WTC11 (cell line): ENCODE results near the gene NSF.
"Not testable (repeated sequence)": the region's sequence is repeated elsewhere in the genome, so short reads cannot be mapped to it uniquely, and the experiment has no call there.

Source experiments
- AFF4 ChIP-seq: sonication (generic); formaldehyde crosslinking; IDR thresholded peaks from 2 replicates; pipeline ENCODE4 v1.8.1; 2023; ENCODE audit warnings: mild to moderate bottlenecking, missing genetic modification reagents, borderline replicate concordance
- CREM ChIP-seq: sonication (generic); formaldehyde crosslinking; IDR thresholded peaks from 2 replicates; pipeline ENCODE4 v1.8.1; 2022; ENCODE audit warnings: mild to moderate bottlenecking, missing genetic modification reagents, moderate library complexity
- CTCF ChIP-seq: fragments of 200-600 bp; IDR thresholded peaks from 2 replicates; pipeline ENCODE4 v1.8.0; 2022; ENCODE audit warnings: antibody characterized with exemption
- HMGXB4 ChIP-seq: sonication (generic); formaldehyde crosslinking; IDR thresholded peaks from 2 replicates; pipeline ENCODE4 v1.8.1; 2023; ENCODE audit warnings: mild to moderate bottlenecking, moderate library complexity, missing genetic modification reagents
- MAX ChIP-seq: sonication (generic); formaldehyde crosslinking; IDR thresholded peaks from 2 replicates; pipeline ENCODE4 v1.8.0; 2022; ENCODE audit warnings: mild to moderate bottlenecking, missing genetic modification reagents
- NR3C1 ChIP-seq: sonication (generic); formaldehyde crosslinking; conservative IDR thresholded peaks from 2 replicates; pipeline ENCODE4 v1.8.1; 2023; ENCODE audit warnings: low read depth, mild to moderate bottlenecking, missing genetic modification reagents
- RORB ChIP-seq: fragments of 250-450 bp; sonication (Bioruptor Pico); IDR thresholded peaks from 2 replicates; pipeline ENCODE4 v1.9.0; 2021; ENCODE audit warnings: mild to moderate bottlenecking
- TEAD1 ChIP-seq: sonication (generic); formaldehyde crosslinking; IDR thresholded peaks from 2 replicates; pipeline ENCODE4 v1.8.0; 2022; ENCODE audit warnings: mild to moderate bottlenecking, missing genetic modification reagents
- TP53 ChIP-seq: sonication (generic); formaldehyde crosslinking; IDR thresholded peaks from 2 replicates; pipeline ENCODE4 v1.8.1; 2023; ENCODE audit warnings: mild to moderate bottlenecking, missing genetic modification reagents
- ZNF121 ChIP-seq: sonication (generic); formaldehyde crosslinking; IDR thresholded peaks from 2 replicates; pipeline ENCODE4 v1.8.0; 2023; ENCODE audit warnings: missing genetic modification reagents
- ZNF396 ChIP-seq: fragments of 250-450 bp; sonication (Bioruptor Pico); IDR thresholded peaks from 2 replicates; pipeline ENCODE4 v1.8.0; 2021; ENCODE audit warnings: mild to moderate bottlenecking, moderate library complexity, borderline replicate concordance
- ZNF423 ChIP-seq: fragments of 250-450 bp; sonication (Bioruptor Pico); IDR thresholded peaks from 2 replicates; pipeline ENCODE4 v2.1.2; 2022; ENCODE audit warnings: mild to moderate bottlenecking, moderate library complexity

GRCh38 chr17:46768896-46769295 lies 178.4 kb downstream of the NSF start:
- not testable (repeated sequence) for TF ChIP-seq ZNF121; CTCF; CREM (CRISPR knock-in tag); TP53 (CRISPR knock-in tag); ZNF423 (CRISPR knock-in tag); TEAD1; AFF4; HMGXB4 (CRISPR knock-in tag); NR3C1 (CRISPR knock-in tag); MAX (CRISPR knock-in tag); RORB (CRISPR knock-in tag); ZNF396 (CRISPR knock-in tag)
